Lung (tissue), 12 donors: Measurements from ENCODE around the gene ALOX15. TPM values are rescaled to one million over a fixed set of nuclear protein-coding genes. Genes with fewer than 3 reads are reported as not detected.

Experiments
- ATAC-seq: fragments of 200-7000 bp; cut with Tn5 transposase; one replicate; pipeline ENCODE4 v1.9.1; 2020; ENCODE audit warnings: moderate number of reproducible peaks; ENCODE audit not compliant: insufficient read depth, low FRiP score
- DNase-seq, 3 donors: peaks; one replicate each; pipeline ENCODE4 v3.0.0-alpha.2; 2013 to 2017
- H3K27ac ChIP-seq, 2 donors: one replicate each; pipeline ENCODE4 v1.5.1; 2013; ENCODE audit warnings: mild to moderate bottlenecking in 2 of 2, moderate library complexity in 2 of 2, control low read depth in 1 of 2, inconsistent platforms in 1 of 2, low read depth in 1 of 2, low read length in 1 of 2
- H3K27me3 ChIP-seq, 3 donors: one replicate each; pipeline ENCODE4 v1.5.1; 2013; ENCODE audit warnings: low read length in 2 of 3; ENCODE audit not compliant: control insufficient read depth in 3 of 3, insufficient read depth in 3 of 3
- H3K36me3 ChIP-seq, 4 donors: one replicate each; pipeline ENCODE4 v1.5.1; 2013; ENCODE audit warnings: low read length in 4 of 4, mild to moderate bottlenecking in 1 of 4, moderate library complexity in 1 of 4; ENCODE audit not compliant: control insufficient read depth in 4 of 4, insufficient read depth in 4 of 4
- H3K4me1 ChIP-seq, 5 donors: one replicate each; pipeline ENCODE4 v1.5.1; 2013; ENCODE audit warnings: low read length in 5 of 5, mild to moderate bottlenecking in 2 of 5, moderate library complexity in 1 of 5; ENCODE audit not compliant: control insufficient read depth in 5 of 5, insufficient read depth in 5 of 5
- H3K4me3 ChIP-seq: one replicate; pipeline ENCODE4 v1.5.1; 2013; ENCODE audit warnings: mild to moderate bottlenecking, control low read depth, moderate library complexity
- H3K9ac ChIP-seq, 2 donors: one replicate each; pipeline ENCODE4 v1.5.1; 2013; ENCODE audit warnings: low read length in 2 of 2, control low read depth in 1 of 2; ENCODE audit not compliant: insufficient read depth in 1 of 2
- H3K9me3 ChIP-seq, 4 donors: one replicate each; pipeline ENCODE4 v1.5.1; 2013; ENCODE audit warnings: low read length in 3 of 4, mild to moderate bottlenecking in 1 of 4, moderate library complexity in 1 of 4; ENCODE audit not compliant: control insufficient read depth in 4 of 4, insufficient read depth in 3 of 4
- CTCF ChIP-seq: IDR thresholded peaks from 2 replicates; pipeline ENCODE4 v1.5.1; 2012; ENCODE audit warnings: mild to moderate bottlenecking; ENCODE audit errors: control extremely low read depth, extremely low read depth
- WGBS, 2 donors: extraction: QIAGEN DNeasy Blood & Tissue Kit; methylation state at CpG; one replicate each; pipeline ENCODE4 v1.1.7; 2013; 5-methylcytosine and 5-hydroxymethylcytosine counted together
- polyA plus RNA-seq, 2 donors: library from polyadenylated mRNA; stranded (reverse); fragments of 200-250 nt; gene quantifications; one replicate each; pipeline ENCODE4 v1.2.1, GENCODE V29; 2013
- total RNA-seq, 2 donors: library from RNA; depleted of rRNA in 1 of 2; stranded (reverse); fragments of >200 nt in 1 of 2; gene quantifications; one replicate each; pipeline ENCODE4 v1.2.1, GENCODE V29; 2014 to 2021
- donor health status: control.
- donor health status: control.
- donor health status: Bipolar disorder and iron deficiency.
- donor health status: healthy.
- donor health status: DM: yes; HTN: yes; CAD: no.

ALOX15 gene
- total and polyA plus RNA-seq, 4 donors: 3.3 to 14.0 (median 5.6) TPM

- TF ChIP-seq CTCF: no peak
- ATAC-seq (peak; percentile 53), DNase-seq (peak; percentile 94 to 97 (median 95))
- H3K9ac ChIP-seq: peak overlapping the region in 1 of 2 donors; percentile 75
- WGBS, 2 donors: 62 to 70% methylated on average over 25 of the region's 25 CpGs
- H3K4me1 ChIP-seq: peaks cover 6 to 55% (median 16%) of the 10 kb centered on the region in 5 donors
- H3K4me3 ChIP-seq: no peak overlapping the region
- no peaks in the 10 kb centered on the region for H3K27me3 ChIP-seq
- no peaks in the 10 kb centered on the region for H3K9me3 ChIP-seq
- H3K27ac ChIP-seq: peak overlapping the region; percentile 43 to 78
- peaks cover 0 to 6% (median 0%) of the 10 kb centered on the region in 4 donors for H3K36me3 ChIP-seq
Observed at GRCh38 chr17:4599505-4600281, 41.8 kb downstream of the ALOX15 start.

- DNase-seq (peak; percentile 94 to 99 (median 98)), ATAC-seq (peak; percentile 46)
- Histone ChIP-seq H3K27ac (peak overlapping the region; percentile 43 to 78), H3K9ac (no peak overlapping the region), H3K9me3 (no peaks in the 10 kb centered on the region), H3K36me3 (peaks cover 0 to 6% (median 0%) of the 10 kb centered on the region in 4 donors), H3K4me1 (peaks cover 4 to 48% (median 11%) of the 10 kb centered on the region in 5 donors), H3K4me3 (no peak overlapping the region), H3K27me3 (no peaks in the 10 kb centered on the region)
- no peak for TF ChIP-seq CTCF
- 70 to 73% methylated on average over 20 of the region's 20 CpGs for WGBS, 2 donors
Observed at GRCh38 chr17:4598776-4599504, 42.5 kb downstream of the ALOX15 start.

- no peak for ATAC-seq
- WGBS, 2 donors: 79 to 81% methylated on average over 12 to 13 of the region's 13 CpGs
- peaks cover 4 to 54% (median 16%) of the 10 kb centered on the region in 5 donors for H3K4me1 ChIP-seq
- no peak for TF ChIP-seq CTCF
- H3K27ac ChIP-seq: peak overlapping the region in 1 of 2 donors; percentile 20
- peak in 1 of 3 donors; percentile 17 for DNase-seq
- H3K9me3 ChIP-seq: no peaks in the 10 kb centered on the region
- no peak overlapping the region for H3K4me3 ChIP-seq
- H3K9ac ChIP-seq: no peak overlapping the region
- peaks cover 0 to 6% (median 0%) of the 10 kb centered on the region in 4 donors for H3K36me3 ChIP-seq
- H3K27me3 ChIP-seq: no peaks in the 10 kb centered on the region
Observed at GRCh38 chr17:4597975-4598374, 43.5 kb downstream of the ALOX15 start.
